Measurements from ENCODE around the gene SCARB2. TPM values are rescaled to one million over a fixed set of nuclear protein-coding genes. Genes with fewer than 3 reads are reported as not detected.

Gene SCARB2
- polyA plus RNA-seq, 6 donors from 2014 or later: 8.7 to 17.2 (median 15.6) TPM

DNA sequence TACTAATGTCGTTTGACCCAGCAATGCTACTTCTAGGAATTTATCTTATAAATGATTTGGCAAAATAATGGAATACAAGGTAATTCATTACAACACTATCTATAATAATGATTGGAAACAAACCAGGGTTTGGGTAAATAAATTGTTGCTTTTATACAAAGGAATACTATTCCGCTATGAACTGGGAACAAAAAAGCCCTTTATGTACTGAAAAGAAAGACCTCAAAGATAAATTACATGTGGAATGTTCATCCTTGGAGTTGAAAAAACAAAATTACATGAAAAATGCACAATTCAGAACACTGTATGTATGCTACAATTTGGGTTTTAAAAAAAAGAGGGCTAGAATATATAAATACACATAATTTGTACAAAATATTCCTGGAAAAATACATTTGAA lies 60.3 kb downstream of the SCARB2 start:
- no peak overlapping the region for H3K4me3 Mint-ChIP-seq

DNA sequence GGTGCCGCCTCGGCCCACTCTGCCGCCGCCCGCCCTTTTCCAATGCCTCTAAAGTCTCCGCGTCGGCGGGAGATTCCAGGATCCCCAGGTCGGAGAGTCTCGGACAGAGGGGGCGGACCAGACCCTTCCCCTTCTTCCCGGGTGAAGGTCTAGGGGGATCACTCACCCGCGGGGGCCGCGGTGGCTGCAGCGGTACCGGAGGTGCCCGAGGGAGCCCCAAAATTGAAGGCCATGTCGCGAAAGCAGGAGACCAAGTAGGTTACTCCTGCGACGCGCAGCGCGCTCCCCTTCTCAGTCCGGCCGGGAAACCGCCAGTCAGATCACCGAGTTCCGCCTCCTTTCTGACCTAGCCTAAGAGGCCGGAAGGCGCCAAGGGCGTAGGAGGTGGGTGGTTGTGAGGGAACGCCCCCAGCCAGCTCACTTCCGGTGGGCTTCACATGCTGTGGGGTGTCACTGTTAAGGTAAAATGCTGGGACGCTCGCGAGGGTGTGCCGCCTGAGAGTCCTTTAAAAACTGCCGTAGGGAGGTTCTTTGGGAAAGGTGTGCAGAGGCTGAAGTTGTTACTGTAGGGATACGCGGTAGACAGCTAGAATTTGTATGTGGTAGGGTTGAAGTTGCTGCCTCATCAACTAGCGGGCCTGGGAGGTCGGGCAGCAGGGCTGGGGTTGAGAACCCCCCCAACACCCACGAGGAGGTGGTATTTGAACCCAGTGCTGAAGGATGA lies 65.3 kb downstream of the SCARB2 start, which contains the start of gene NUP54:
TSS of gene NUP54 (minus strand) at position 256 of the 724 bp plus-strand sequence. CDS start at position 233, 23 bp downstream.
- Mint-ChIP-seq H3K9me3 (no peaks in the 10 kb centered on the region), H3K4me1 (peaks cover 6 to 41% (median 20%) of the 10 kb centered on the region in 3 donors), H3K27me3 (no peaks in the 10 kb centered on the region), H3K27ac (peak within 1 kb of the TSS; percentile 93 to 99 (median 96)), H3K4me3 (peak within 1 kb of the TSS; percentile 91 to 100 (median 99)), H3K36me3 (no peaks in the 10 kb centered on the region)
- ATAC-seq (ENCODE audit: low read depth in 2 of 2) (peak; percentile 97 to 98), DNase-seq (peak; percentile 90)

More for the DNA sequence above, 60.3 kb downstream of the SCARB2 start:
- H3K4me1 Mint-ChIP-seq: peaks cover 5 to 16% (median 5%) of the 10 kb centered on the region in 3 donors
- DNase-seq: no peak
- peaks cover 2 to 13% (median 8%) of the 10 kb centered on the region in 7 donors for H3K9me3 Mint-ChIP-seq
- ATAC-seq (ENCODE audit: low read depth in 2 of 2): no peak
- H3K27me3 Mint-ChIP-seq: no peaks in the 10 kb centered on the region
- H3K27ac Mint-ChIP-seq: no peak overlapping the region
- H3K36me3 Mint-ChIP-seq: peaks cover 0 to 9% of the 10 kb centered on the region in 2 donors

DNA sequence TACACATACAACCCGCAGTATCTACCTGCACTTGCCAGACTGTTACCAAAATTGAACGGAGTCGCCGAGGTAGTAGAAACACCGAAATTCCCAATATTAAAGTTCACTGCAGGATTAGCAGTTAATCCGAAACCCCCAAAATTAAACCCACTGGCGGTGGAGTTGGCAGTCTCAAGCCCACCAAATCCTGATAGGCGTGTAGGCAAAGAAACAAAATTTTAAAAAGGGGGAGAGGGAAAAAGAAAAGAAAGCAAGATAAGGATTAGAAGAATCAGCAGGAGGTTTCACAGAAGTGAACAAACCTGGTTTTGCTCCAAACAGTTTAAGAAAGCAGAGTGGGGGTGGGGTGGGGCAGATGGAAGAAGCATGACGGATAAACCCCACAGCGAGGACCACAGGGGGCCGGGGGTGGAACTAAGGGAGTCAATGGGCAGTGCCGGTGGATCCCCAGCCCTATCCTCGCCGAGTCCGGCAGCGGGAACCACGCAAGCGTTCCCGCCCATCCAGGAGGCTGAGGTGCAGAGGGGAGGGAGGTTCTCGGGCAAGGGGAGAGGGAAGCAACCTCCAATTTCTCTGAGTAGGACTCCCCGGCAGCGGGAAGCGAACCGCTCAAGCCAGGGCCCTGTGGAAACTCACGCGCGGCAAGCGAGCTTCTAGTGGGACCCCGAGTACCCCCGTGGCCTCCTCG lies 66.0 kb downstream of the SCARB2 start:
- Mint-ChIP-seq H3K4me3 (peak overlapping the region; percentile 91 to 100 (median 99)), H3K36me3 (no peaks in the 10 kb centered on the region), H3K9me3 (no peaks in the 10 kb centered on the region), H3K27me3 (no peaks in the 10 kb centered on the region), H3K4me1 (peaks cover 6 to 44% (median 20%) of the 10 kb centered on the region in 3 donors), H3K27ac (peak overlapping the region; percentile 93 to 99 (median 96))
- DNase-seq (no peak), ATAC-seq (ENCODE audit: low read depth in 2 of 2) (peak; percentile 2 to 11)

DNA sequence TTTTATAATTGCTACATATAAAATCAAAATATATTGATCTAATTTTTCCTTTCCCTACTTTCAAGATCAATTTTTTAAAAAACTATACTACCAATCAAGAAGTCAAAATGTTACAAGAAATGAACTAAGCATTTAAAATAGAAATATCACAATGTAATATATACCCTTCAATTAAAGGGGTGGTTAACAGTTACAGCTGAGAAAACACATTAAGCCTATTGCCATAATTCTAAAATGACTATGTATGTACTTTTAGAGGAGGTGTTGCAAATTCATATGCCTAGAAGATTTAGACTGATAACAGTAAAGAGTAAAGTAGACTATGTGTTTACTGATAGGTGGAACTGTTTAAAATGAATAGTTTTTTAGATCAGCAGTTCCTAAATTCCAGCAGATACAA lies 69.1 kb downstream of the SCARB2 start:
- ATAC-seq (ENCODE audit: low read depth in 2 of 2) (no peak), DNase-seq (no peak)
- peaks cover 17 to 39% (median 39%) of the 10 kb centered on the region in 3 donors for H3K4me1 Mint-ChIP-seq
- no peaks in the 10 kb centered on the region for H3K27me3 Mint-ChIP-seq
- H3K27ac Mint-ChIP-seq: no peak overlapping the region
- H3K4me3 Mint-ChIP-seq: peak overlapping the region in 1 of 8 donors; percentile 74
- H3K36me3 Mint-ChIP-seq: peaks cover 16 to 17% of the 10 kb centered on the region in 2 donors
- no peaks in the 10 kb centered on the region for H3K9me3 Mint-ChIP-seq

DNA sequence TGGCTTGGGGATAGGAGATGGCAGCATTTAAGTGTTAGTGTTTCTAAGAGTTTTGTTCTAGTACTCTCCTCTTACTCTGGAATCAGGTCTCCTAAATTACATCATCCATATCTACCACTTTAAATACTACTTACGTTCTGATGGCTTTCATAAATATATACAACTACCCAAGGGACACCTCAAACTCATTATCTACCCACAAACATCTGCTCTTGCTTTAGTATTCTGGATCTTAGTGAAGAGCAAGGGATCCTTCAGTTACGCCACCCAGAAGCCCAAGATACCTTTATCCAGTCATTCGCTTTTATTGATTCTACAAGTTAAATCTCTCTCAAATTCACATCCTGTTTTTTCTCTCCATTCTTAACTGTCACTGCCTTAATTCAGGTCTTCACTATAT lies 72.4 kb downstream of the SCARB2 start:
- Mint-ChIP-seq H3K4me3 (no peak overlapping the region), H3K27me3 (no peaks in the 10 kb centered on the region), H3K36me3 (peaks cover 30 to 38% of the 10 kb centered on the region in 2 donors), H3K9me3 (no peaks in the 10 kb centered on the region), H3K4me1 (peaks cover 14 to 39% (median 24%) of the 10 kb centered on the region in 3 donors), H3K27ac (no peak overlapping the region)
- ATAC-seq (ENCODE audit: low read depth in 2 of 2) (no peak), DNase-seq (no peak)

DNA sequence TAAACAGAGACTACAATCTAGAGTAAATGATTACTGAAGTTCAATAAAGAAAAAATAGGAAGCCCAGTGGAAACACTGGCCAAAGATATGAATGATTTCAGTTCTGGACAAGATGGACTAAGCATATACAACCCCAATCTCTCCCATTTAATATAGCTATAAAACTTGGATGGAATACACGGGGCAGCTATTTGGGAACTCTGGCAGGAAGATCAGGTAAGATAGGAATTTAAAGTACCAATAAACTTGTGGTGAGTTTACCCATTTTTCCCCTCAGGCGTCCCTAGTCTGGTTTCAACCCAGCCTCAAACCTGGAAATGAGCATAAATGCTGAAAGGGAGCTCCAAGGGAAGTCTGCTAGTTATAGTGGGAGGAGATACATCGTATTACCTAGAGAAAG lies 85.9 kb downstream of the SCARB2 start:
- Mint-ChIP-seq H3K27me3 (no peaks in the 10 kb centered on the region), H3K9me3 (peaks cover 0 to 2% (median 0%) of the 10 kb centered on the region in 7 donors), H3K4me3 (no peak overlapping the region), H3K27ac (no peak overlapping the region), H3K36me3 (peaks cover 33 to 36% of the 10 kb centered on the region in 2 donors), H3K4me1 (no peaks in the 10 kb centered on the region)
- DNase-seq: no peak
- no peak for ATAC-seq (ENCODE audit: low read depth in 2 of 2)

DNA sequence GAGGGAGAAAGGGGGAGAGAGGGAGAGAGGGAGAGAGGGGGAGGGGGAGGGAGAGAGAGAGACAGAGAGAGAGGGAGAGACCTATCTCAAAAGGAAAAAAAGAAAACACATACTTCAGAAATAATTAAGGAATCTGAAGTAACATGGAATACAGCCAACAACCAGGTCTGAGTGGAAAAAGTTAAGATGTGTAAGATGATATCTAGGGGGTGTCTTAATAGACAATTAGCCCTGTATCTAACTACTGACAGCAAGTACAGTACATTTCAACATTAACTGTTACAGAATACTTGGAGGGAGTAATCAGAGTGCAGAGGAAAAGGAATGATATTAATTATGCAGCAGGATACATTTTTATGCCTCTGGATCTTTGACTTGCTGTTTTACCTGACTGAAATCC lies 87.8 kb downstream of the SCARB2 start:
- H3K27me3 Mint-ChIP-seq: no peaks in the 10 kb centered on the region
- DNase-seq: no peak
- H3K9me3 Mint-ChIP-seq: peaks cover 0 to 2% (median 0%) of the 10 kb centered on the region in 7 donors
- no peak overlapping the region for H3K4me3 Mint-ChIP-seq
- no peak for ATAC-seq (ENCODE audit: low read depth in 2 of 2)
- H3K36me3 Mint-ChIP-seq: peaks cover 36 to 40% of the 10 kb centered on the region in 2 donors
- no peak overlapping the region for H3K27ac Mint-ChIP-seq
- H3K4me1 Mint-ChIP-seq: no peaks in the 10 kb centered on the region

DNA sequence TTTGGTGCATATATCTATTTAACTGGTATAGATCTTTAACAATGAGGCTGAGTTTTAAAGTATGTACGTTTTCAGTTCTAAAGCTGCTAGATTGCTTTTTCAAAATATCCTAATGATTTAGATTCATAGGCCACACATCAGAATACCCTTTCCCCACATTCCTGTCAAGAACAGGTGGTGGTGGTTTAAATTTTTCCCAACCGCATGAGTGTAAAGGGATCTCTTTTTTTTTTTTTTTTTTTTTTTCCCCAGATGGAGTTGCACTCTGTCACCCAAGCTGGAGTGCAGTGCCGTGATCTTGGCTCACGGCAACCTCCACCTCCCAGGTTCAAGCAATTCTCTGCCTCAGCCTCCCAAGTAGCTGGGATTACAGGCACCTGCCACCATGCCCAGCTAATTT lies 93.4 kb downstream of the SCARB2 start:
- H3K4me3 Mint-ChIP-seq: no peak overlapping the region
- peaks cover 43 to 51% of the 10 kb centered on the region in 2 donors for H3K36me3 Mint-ChIP-seq
- H3K27me3 Mint-ChIP-seq: no peaks in the 10 kb centered on the region
- no peaks in the 10 kb centered on the region for H3K4me1 Mint-ChIP-seq
- ATAC-seq (ENCODE audit: low read depth in 2 of 2): no peak
- H3K27ac Mint-ChIP-seq: no peak overlapping the region
- no peak for DNase-seq
- H3K9me3 Mint-ChIP-seq: peaks cover 0 to 10% (median 0%) of the 10 kb centered on the region in 7 donors

DNA sequence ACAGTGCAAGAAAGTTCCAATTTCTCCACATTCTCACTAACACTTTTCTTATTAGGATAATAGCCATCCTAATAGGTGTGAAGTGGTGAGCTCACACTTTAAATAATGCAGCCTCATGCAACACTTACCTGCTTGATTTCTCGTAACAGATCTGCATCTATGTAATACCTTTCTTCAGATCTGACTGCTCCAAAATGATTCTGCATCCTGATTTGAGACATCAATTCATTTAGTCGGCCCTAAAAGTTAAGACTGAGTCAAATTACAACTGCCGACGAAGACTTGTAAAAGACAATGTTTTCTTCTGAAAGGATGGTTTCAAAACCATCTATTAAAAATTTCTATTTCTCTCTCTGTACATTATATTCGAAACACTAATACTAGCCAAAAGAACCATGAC lies 96.1 kb downstream of the SCARB2 start:
- Mint-ChIP-seq H3K4me3 (no peak overlapping the region), H3K36me3 (peaks cover 27 to 50% of the 10 kb centered on the region in 2 donors), H3K27me3 (no peaks in the 10 kb centered on the region), H3K9me3 (peaks cover 0 to 10% (median 0%) of the 10 kb centered on the region in 7 donors), H3K27ac (no peak overlapping the region), H3K4me1 (no peaks in the 10 kb centered on the region)
- DNase-seq (no peak), ATAC-seq (ENCODE audit: low read depth in 2 of 2) (no peak)

DNA sequence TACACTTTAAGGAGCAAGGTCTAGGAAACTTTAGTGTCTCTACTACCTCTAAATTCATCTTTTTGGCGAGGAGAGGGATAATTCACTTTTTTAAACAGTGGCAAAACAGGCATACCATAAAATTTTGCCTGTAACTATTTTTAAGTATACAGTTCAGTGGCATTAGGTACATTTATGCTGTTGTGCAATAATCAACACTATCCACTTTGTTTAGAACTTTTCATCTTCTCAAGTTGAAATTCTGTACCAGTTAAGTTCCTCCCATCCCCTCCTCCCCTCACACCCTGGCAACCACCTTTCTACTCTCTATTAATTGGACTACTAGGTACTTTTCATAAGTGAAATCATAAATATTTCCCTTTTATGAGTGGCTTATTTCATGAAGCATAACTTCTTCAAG lies 96.8 kb downstream of the SCARB2 start:
- H3K9me3 Mint-ChIP-seq: peaks cover 0 to 10% (median 0%) of the 10 kb centered on the region in 7 donors
- no peaks in the 10 kb centered on the region for H3K4me1 Mint-ChIP-seq
- H3K36me3 Mint-ChIP-seq: peaks cover 26 to 48% of the 10 kb centered on the region in 2 donors
- no peak overlapping the region for H3K27ac Mint-ChIP-seq
- no peaks in the 10 kb centered on the region for H3K27me3 Mint-ChIP-seq
- H3K4me3 Mint-ChIP-seq: no peak overlapping the region
- DNase-seq (no peak), ATAC-seq (ENCODE audit: low read depth in 2 of 2) (no peak)

Other genes starting within 250 kb of the SCARB2 start
- gene SDAD1, start 222.9 kb downstream of the SCARB2 start, polyA plus RNA-seq (ENCODE audit: low read depth in 6 of 6): 10 to 100 TPM; 52.5 to 99.8 (median 91.5) TPM
- gene CXCL9, start 206.3 kb downstream of the SCARB2 start, polyA plus RNA-seq (ENCODE audit: low read depth in 6 of 6): not detected
- gene CXCL10, start 190.3 kb downstream of the SCARB2 start, polyA plus RNA-seq (ENCODE audit: low read depth in 6 of 6): not detected
- gene CXCL11, start 177.8 kb downstream of the SCARB2 start, polyA plus RNA-seq (ENCODE audit: low read depth in 6 of 6): not detected
- gene ART3, start 139.1 kb downstream of the SCARB2 start, polyA plus RNA-seq (ENCODE audit: low read depth in 6 of 6): not detected
- gene NUP54, start 65.4 kb downstream of the SCARB2 start, polyA plus RNA-seq (ENCODE audit: low read depth in 6 of 6): 10 to 100 TPM; 23.9 to 43.5 (median 37.3) TPM
- gene FAM47E, start 37.9 kb upstream of the SCARB2 start, polyA plus RNA-seq (ENCODE audit: low read depth in 6 of 6): under 1 TPM in 2 of 6 donors, not detected in 4; 0.31 to 0.60 TPM
- gene STBD1, start 92.9 kb upstream of the SCARB2 start, polyA plus RNA-seq (ENCODE audit: low read depth in 6 of 6): not detected
- gene CCDC158, start 207.3 kb upstream of the SCARB2 start, polyA plus RNA-seq (ENCODE audit: low read depth in 6 of 6): not detected
- under 1 TPM in 3 of 6 donors, not detected in 3; 0.40 to 0.95 (median 0.69) TPM for gene SHROOM3, start 221.4 kb upstream of the SCARB2 start, polyA plus RNA-seq (ENCODE audit: low read depth in 6 of 6)

All from naive B cell (primary cell).